Measurements from ENCODE around the gene F12. TPM values are rescaled to one million over a fixed set of nuclear protein-coding genes. Genes with fewer than 3 reads are reported as not detected.

Gene F12
- total RNA-seq, 2 experiments from 2014 or later: 12.0 to 12.7 TPM

DNA sequence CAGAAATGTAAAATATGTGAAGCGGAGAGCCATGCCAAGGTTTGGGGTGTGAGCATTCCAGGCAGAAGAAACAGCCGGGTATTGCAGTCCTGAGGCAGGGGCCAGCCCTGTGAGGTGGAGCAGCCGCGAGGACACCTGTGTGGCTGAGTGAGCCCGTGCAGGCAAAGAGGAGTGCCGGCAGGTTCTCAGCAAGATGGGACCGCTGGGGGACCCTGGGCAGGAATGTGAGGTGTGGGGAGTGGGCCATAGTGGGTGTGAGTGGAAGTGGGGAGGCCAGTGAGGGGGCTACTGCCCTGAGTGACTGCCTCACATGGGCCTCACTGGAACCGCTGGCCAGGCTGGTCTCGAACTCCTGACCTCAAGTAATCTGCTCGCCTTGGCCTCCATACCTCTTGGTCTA, 29.1 kb upstream of the F12 start:
- POLR2A ChIA-PET: interaction anchor here (1.0 to 13.1 kb wide), 2 partner anchors 8 kb away, joined by 3 to 226 read pairs; partner anchors contain the start of genes GRK6 and PRR7

DNA sequence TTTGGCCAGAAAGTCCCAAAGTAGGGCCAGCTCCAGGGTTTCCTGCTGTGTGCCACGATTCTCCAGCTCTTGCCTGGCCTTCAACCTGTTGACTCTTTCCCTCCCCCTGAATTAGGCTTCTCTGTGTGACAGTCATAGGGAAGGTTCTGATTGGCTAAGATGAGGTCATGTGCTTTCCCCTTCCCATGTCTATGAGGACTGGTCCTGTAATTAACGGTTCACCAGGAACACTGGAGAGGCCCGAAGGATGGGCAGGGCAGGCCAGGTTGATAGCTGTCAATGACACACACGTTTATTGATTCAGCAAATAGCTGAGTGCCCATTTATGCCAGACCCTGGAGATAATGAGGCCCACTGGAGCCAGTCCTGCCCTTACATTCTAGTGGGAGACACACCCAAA, 28.3 kb upstream of the F12 start:
- ChIA-PET POLR2A (interaction anchor here (1.0 to 13.1 kb wide), 2 partner anchors 7 to 9 kb away, joined by 3 to 226 read pairs; partner anchors contain the start of genes GRK6 and PRR7), CTCF (interaction anchor here (1.0 to 1.9 kb wide), 5 partner anchors 17 to 48 kb away, joined by 3 to 7 read pairs (median 4); no protein-coding TSS in a partner anchor)

More for the DNA sequence above, 29.1 kb upstream of the F12 start:
- CTCF ChIA-PET: interaction anchor here (19.6 kb wide), 1 partner anchor 35 kb away, joined by 312 read pairs; the partner anchor contains the start of gene PFN3

DNA sequence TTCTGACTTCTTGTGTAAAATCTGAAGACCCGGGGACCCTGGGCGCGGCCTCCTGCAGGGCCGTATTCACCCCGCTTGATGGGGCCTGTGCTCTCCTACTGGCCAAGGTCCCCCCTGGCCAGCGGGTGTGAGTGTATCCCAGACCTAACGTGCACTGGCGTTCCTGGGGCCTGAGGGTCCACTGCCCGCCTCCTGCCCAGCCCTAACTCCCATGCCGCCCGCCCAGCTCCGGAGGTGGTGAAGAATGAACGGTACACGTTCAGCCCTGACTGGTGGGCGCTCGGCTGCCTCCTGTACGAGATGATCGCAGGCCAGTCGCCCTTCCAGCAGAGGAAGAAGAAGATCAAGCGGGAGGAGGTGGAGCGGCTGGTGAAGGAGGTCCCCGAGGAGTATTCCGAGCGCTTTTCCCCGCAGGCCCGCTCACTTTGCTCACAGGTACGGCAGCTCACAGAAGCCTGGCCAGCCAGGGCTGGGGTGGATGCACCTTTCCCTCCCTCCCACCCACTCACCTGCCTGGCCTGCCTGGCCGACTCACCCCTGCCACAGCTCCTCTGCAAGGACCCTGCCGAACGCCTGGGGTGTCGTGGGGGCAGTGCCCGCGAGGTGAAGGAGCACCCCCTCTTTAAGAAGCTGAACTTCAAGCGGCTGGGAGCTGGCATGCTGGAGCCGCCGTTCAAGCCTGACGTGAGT, 26.6 kb upstream of the F12 start:
- CTCF ChIA-PET: interaction anchor here (0.6 to 1.9 kb wide), 4 partner anchors 10 to 45 kb away, joined by 4 to 7 read pairs (median 5); no protein-coding TSS in a partner anchor
- POLR2A ChIA-PET: interaction anchor here (1.0 kb wide), 1 partner anchor 10 kb away, joined by 3 read pairs; the partner anchor contains the start of gene PRR7

DNA sequence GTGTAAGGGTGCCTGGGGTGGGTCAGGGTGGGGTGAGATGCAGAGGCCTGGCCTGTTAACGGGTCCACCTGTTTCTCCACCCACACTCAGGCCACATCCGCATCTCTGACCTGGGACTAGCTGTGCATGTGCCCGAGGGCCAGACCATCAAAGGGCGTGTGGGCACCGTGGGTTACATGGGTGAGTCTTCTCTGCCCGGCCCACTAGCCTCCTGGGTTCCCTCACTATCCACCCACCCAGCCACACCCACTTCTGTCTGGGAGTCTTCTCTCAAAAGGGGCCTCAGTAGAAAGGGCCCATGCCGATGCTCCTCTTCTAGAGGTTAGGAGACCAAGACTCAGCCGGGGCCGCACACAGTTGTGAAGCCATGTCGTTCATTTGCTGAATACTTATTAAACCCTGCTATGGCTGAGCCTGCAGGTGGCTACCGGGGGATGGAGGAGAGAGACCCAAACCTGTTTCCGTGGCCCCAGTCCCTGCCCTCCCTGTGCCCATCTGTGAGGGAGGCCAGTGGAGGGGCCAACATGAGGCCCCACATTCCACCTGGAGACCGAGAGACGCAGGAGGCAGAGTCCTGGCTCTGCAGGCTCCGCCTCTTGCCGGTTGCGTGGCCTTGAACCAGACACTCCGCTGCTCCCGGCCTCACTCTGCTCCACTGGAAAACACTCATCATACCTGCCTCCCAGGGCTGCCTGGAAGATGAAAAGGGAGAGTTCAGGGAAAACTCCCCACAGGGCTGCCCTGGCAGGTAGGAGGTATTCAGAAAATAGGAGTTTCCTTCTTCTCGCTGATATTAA, 25.8 kb upstream of the F12 start:
- CTCF ChIA-PET: interaction anchor here (1.2 to 14.3 kb wide), 5 partner anchors 9 to 45 kb away, joined by 3 to 145 read pairs (median 31); partner anchors contain the start of gene PFN3
- POLR2A ChIA-PET: interaction anchor here (0.7 to 10.3 kb wide), 3 partner anchors 8 to 46 kb away, joined by 3 to 226 read pairs (median 48); partner anchors contain the start of gene PRR7

DNA sequence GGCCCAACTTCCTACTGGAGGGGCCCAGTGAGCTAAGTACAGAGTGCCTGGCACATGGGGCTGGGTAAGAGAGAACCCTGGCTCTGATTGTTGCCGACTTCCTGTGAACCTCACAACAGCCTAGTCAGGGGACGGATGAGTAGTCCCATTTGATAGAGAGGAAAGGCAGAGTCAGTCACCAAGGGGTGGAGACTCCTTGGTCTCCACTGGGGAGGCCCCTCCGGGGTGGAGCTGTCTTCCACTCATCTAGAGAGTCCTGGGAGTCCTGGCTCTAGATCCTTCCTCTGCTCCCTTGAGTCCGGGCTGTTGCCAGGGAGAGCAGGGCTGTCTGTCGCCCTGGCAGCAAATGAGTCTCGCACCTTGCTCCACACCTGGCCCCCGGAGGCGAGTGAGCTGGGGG, 25.1 kb upstream of the F12 start:
- ChIA-PET POLR2A (interaction anchor here (0.6 to 10.3 kb wide), 5 partner anchors 9 to 126 kb away, joined by 3 to 226 read pairs (median 5); partner anchors contain the start of gene PRR7), CTCF (interaction anchor here (1.1 to 14.3 kb wide), 6 partner anchors 10 to 44 kb away, joined by 3 to 145 read pairs (median 22); partner anchors contain the start of gene PFN3)

DNA sequence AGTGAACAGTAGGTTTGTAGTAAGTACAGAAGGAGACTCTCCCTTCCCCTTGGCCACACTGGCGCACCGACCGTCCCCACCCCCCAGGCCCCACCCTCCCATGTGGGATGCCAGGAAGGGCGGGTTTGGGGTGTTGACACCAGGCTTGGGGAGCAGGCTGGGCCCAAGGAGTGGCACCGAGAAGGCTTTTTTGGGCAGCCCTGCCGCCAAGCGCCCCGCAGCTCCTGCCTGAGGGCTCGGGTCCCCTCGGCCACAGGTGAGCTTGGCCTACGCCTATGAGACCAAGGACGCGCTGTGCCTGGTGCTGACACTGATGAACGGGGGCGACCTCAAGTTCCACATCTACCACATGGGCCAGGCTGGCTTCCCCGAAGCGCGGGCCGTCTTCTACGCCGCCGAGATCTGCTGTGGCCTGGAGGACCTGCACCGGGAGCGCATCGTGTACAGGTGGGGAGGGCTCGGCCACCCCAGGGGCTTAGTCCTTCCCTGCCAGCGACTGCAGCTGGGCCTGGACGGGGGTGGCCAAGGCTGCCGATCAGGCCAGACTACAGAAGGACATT, 24.4 kb upstream of the F12 start:
- ChIA-PET CTCF (interaction anchor here (1.1 to 14.3 kb wide), 6 partner anchors 11 to 44 kb away, joined by 3 to 145 read pairs (median 22); partner anchors contain the start of gene PFN3), POLR2A (interaction anchor here (0.9 to 10.3 kb wide), 4 partner anchors 9 to 31 kb away, joined by 3 to 226 read pairs (median 26); partner anchors contain the start of gene PRR7)

DNA sequence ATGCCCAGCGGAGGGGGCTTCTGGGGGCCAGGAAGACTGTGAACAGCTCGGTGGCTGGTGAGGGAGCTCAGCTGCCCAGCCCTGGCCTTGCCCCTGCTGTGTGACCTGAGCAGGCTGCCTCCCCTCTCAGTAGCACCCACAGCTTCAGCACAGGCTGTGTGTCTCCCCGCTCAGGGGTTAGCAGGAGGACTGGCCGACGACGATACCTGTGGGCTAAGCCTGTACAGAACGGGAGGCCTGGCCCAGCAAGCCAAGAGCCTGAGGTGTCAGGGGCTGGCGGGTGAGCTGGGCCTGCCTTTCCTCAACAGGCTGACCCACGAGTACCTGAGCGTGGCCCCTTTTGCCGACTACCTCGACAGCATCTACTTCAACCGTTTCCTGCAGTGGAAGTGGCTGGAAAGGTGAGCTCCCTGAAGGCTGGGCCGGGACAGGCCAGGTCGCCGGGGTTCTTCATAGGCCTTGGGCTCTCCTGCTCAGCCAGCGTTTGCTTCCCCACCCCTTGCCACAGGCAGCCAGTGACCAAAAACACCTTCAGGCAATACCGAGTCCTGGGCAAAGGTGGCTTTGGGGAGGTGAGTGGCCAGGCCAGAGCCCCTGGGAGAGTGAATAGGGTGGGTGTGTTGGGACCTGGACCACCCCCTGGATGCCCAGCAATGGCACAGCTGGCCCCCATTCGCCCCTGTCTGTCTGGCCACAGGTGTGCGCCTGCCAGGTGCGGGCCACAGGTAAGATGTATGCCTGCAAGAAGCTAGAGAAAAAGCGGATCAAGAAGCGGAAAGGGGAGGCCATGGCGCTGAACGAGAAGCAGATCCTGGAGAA, 23.7 kb upstream of the F12 start:
- ChIA-PET POLR2A (interaction anchor here (0.9 to 10.3 kb wide), 4 partner anchors 10 to 30 kb away, joined by 3 to 226 read pairs (median 26); partner anchors contain the start of gene PRR7), CTCF (interaction anchor here (1.3 to 14.3 kb wide), 7 partner anchors 11 to 123 kb away, joined by 6 to 145 read pairs (median 23); partner anchors contain the start of gene PFN3)

DNA sequence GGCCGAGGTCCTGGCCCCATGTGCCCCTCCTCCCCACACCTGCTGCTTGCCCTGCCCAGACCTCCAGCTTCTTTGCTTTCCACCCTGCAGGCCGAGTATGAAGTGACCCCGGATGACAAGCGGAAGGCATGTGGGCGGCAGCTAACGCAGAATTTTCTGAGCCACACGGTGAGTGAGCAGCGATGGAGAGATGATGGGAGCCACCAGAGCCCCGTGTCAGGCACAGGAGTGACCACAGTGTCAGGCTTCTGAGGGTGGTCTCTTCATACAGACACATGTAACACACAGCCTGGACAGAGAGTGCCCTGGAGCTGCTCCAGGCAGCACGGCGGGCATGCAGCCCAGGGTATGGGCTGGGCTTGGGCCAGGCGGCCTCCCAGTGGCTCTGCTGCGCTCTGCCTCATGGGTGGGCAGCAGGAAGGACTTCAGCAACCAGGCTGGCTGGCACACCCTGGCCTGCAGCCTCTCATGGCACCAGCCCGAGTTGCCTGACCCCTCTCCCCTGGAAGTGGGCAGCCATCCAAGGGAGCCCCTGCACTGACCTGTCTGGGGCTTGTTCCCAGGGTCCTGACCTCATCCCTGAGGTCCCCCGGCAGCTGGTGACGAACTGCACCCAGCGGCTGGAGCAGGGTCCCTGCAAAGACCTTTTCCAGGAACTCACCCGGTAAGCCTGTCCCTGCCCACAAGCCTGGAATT, 22.9 kb upstream of the F12 start:
- POLR2A ChIA-PET: interaction anchor here (0.6 to 10.3 kb wide), 7 partner anchors 11 to 61 kb away, joined by 3 to 226 read pairs (median 4); partner anchors contain the start of gene PRR7
- CTCF ChIA-PET: interaction anchor here (0.6 to 14.3 kb wide), 13 partner anchors 8 to 123 kb away, joined by 3 to 145 read pairs (median 10); partner anchors contain the start of gene PFN3

DNA sequence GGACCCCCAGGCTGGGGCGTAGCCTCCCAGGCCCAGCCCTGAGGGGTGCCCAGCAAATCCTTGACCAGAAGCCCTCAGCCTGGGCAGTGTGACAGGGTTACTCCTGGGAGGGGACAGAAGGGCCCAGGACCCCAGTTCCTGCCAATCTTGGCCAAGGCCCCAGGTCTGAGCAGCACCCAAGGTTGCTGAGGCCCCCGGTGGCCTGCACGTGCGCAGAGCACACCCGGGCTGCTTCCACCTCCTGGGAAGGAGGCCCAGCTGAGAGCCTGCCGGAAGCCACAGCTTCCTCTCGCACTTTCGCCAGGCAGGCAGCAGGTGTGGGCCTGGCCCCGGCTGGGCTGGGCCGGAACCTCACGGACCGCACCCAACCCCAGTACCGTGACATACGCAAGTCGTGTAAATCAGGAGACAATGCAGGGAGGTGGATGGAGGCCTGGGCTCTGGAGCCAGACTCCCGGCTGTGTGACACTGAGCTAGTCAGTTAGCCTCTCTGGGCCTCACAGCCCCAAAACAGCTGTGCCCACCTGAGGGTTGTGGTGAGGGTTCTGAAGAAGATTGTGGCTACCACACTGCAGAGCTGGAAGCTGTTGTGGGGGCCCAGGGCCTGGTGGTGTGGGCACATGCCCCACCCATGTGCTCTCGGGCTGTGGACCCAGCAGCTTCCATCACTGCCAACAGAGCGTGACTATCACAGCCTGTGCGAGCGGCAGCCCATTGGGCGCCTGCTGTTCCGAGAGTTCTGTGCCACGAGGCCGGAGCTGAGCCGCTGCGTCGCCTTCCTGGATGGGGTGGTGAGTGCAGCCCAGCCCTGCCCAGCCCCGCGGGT, 22.2 kb upstream of the F12 start:
- ChIA-PET CTCF (interaction anchor here (0.6 to 14.3 kb wide), 15 partner anchors 9 to 128 kb away, joined by 3 to 145 read pairs (median 6); partner anchors contain the start of genes PFN3, PRELID1 and RAB24), POLR2A (interaction anchor here (0.6 to 10.3 kb wide), 7 partner anchors 12 to 62 kb away, joined by 3 to 226 read pairs (median 4); partner anchors contain the start of gene PRR7)

DNA sequence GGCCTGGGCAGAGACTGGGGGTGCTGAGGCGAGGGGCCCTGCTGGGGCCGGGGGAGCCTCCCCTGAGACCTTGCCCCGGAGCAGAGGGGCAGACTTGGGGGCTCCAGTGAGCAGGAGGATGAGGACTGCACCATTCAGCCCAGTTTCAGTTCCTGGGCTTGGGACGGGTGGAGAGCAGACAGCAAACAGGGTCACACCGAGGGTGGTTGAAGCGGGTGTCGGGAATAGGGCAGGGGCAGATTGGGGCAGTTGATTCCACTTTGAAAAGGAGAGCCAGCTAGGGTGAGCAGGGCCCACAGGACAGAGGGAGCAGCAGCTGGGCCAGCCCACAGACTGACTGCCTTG, 21.6 kb upstream of the F12 start:
- POLR2A ChIA-PET: interaction anchor here (1.3 to 10.3 kb wide), 6 partner anchors 12 to 63 kb away, joined by 4 to 226 read pairs (median 12); partner anchors contain the start of gene PRR7
- CTCF ChIA-PET: interaction anchor here (0.9 to 14.3 kb wide), 11 partner anchors 10 to 127 kb away, joined by 3 to 145 read pairs (median 10); partner anchors contain the start of genes PFN3, PRELID1 and RAB24

DNA sequence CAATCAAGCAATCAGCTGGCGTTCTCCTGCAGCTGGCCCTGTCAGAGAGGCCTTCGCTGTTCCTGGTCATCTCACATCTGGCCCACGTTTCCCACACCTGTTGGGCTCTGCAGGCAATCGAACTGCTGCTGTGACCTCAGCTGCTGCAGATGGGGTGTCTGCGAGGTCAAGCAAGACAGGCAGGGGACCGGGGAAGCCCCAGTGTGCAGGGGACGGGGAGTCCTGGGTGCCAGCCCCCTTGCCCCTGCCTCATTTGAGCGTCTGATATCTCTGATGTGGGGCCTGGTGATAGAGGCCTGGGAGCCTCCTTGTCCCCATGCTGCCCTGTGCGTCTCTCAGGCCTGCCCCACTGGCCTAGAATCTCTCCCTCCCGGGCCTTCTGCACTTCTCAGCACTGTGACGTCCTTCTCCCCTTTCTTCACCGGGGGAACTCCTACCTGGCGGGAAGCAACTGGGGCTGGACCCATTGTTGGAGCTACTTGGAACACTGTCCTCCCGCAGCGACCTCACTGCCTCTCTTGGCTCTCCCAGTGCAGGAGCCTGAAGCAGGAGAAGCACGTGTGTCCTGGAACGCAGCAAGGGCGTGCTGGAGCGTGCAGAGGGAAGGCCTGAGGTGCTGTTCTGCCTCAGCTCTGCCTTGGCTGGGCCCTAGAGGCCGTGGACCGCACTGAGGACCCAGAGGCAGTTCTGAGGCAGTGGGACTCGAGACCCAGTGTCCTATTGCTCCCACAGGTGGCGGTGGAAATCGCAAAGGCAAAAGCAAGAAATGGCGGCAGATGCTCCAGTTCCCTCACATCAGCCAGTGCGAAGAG, 21.0 kb upstream of the F12 start:
- ChIA-PET CTCF (interaction anchor here (0.9 to 14.3 kb wide), 9 partner anchors 10 to 127 kb away, joined by 3 to 145 read pairs (median 23); partner anchors contain the start of genes PFN3, PRELID1 and RAB24), POLR2A (interaction anchor here (0.7 to 10.3 kb wide), 8 partner anchors 13 to 81 kb away, joined by 4 to 226 read pairs (median 10); partner anchors contain the start of gene PRR7)

DNA sequence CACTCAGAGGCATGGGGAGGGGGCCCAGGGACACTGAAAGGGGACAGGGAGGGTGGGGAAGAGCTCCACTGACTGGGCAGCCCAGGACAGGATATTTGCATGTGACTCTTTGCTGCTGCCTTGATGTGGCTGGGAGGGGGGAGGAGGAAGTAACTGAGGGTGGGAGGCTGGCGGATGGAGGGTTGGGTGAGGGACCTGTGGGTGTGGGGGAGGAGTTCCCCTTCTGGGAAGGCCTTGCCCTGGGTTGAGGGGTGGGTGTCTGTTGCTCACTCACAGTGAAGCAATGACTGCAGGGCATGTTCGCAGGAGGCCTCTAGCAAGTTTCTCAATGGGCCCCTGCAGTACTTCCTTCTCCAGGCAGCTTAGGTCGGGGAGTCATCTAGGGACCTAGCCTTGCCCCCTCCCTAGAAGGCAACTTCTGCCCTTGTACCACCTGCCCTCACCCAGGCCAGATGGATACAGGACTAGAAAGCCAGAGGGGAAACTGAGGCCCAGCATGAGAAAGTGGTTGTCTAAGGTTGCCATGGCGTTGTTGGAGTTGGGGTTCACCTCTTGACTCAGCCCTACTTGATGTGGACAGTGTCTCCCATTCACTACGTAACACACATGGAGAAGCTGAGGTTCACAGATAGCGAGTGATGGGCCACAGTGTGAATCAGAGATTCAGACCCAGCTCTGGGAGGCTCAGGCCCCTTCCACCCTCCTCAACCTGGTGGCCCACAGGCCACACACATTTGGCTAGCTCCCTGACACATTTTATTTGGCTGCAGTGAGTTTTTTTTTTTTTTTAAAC, 20.1 kb upstream of the F12 start:
- CTCF ChIA-PET: interaction anchor here (0.6 to 14.3 kb wide), 11 partner anchors 10 to 86 kb away, joined by 3 to 145 read pairs (median 5); partner anchors contain the start of genes F12 and PFN3

DNA sequence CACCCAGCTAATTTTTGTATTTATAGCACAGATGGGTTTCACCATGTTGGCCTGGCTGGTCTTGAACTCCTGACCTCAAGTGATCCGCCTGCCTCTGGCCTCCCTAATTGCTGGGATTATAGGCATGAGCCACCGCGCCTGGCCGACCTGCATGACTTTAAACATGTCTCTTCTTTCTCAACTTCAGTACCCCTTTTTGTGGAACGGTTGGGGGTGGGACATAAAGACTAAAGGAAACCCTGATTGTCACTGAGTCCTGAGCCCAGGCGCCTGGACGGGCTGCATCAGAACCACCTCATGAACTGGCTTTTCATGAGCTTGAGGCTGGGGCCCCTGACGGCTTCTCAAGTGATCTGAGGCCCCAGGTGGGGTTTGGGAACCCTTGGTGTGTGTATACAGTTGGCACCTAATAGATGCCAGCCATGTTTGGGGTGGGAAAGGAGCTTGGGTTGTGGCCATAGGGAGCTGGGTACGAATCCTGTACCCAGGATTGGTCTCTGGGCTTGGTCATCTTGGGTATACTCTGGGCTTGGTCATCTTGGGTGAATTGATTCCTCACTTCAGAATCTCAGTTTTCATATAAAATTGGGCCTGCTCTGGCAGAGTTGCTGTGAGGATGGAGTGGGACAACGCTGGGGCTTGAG, 19.3 kb upstream of the F12 start:
- CTCF ChIA-PET: interaction anchor here (0.6 to 14.3 kb wide), 10 partner anchors 11 to 119 kb away, joined by 3 to 145 read pairs (median 4); partner anchors contain the start of genes F12 and PFN3
- POLR2A ChIA-PET: interaction anchor here (0.5 to 10.3 kb wide), 6 partner anchors 15 to 57 kb away, joined by 3 to 226 read pairs (median 14); partner anchors contain the start of gene PRR7

More for the DNA sequence above, 20.1 kb upstream of the F12 start:
- POLR2A ChIA-PET: interaction anchor here (0.5 to 10.3 kb wide), 8 partner anchors 14 to 80 kb away, joined by 3 to 226 read pairs (median 10); partner anchors contain the start of gene PRR7
